ENCODE data around the gene COL10A1.

COL10A1 gene

DNA sequence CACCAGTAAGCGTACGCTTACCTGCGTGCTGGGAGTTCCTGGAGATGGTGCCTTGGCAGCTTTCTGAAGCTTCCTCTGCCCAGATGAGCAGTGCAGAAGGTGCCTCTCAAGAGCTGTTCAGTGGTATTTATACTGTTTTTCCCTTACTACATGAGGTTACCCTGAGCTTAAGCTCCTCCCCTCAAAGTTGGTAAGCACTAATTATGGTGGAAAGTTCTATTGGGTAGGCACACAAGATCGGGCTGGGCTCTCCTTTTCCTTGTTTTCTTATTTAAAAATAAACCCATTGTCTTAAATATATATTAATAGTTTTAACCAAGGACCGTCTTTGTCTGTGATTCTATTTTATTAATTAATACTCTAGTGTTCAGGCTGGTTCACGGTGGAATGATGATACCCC lies at the start of gene COL10A1:
TSS of gene COL10A1 (minus strand) at position 101 of the 400 bp plus-strand sequence. CDS start 640 bp downstream, outside the sequence.
- no peak for TF ChIP-seq CTCF (IDR thresholded peaks at IDR 0.05; ENCODE audit: insufficient read depth, low read depth, low read length, missing control alignments)
- no peak within 1 kb of the TSS for H3K4me3 ChIP-seq (ENCODE audit: low read depth, low read length)
- no peak for DNase-seq (ENCODE audit: low read depth)

GRCh38 chr6:116175344-116175743 lies 49.4 kb upstream of the COL10A1 start:
- no peak for DNase-seq (ENCODE audit: low read depth)
- no peak for TF ChIP-seq CTCF (IDR thresholded peaks at IDR 0.05; ENCODE audit: insufficient read depth, low read depth, low read length, missing control alignments)
- no peak overlapping the region for H3K4me3 ChIP-seq (ENCODE audit: low read depth, low read length)

- no peak for DNase-seq (ENCODE audit: low read depth)
- H3K4me3 ChIP-seq (ENCODE audit: low read depth, low read length), result no peak overlapping the region
- no peak for TF ChIP-seq CTCF (IDR thresholded peaks at IDR 0.05; ENCODE audit: insufficient read depth, low read depth, low read length, missing control alignments)
Observed at GRCh38 chr6:116173928-116174327, 48.0 kb upstream of the COL10A1 start.

DNA sequence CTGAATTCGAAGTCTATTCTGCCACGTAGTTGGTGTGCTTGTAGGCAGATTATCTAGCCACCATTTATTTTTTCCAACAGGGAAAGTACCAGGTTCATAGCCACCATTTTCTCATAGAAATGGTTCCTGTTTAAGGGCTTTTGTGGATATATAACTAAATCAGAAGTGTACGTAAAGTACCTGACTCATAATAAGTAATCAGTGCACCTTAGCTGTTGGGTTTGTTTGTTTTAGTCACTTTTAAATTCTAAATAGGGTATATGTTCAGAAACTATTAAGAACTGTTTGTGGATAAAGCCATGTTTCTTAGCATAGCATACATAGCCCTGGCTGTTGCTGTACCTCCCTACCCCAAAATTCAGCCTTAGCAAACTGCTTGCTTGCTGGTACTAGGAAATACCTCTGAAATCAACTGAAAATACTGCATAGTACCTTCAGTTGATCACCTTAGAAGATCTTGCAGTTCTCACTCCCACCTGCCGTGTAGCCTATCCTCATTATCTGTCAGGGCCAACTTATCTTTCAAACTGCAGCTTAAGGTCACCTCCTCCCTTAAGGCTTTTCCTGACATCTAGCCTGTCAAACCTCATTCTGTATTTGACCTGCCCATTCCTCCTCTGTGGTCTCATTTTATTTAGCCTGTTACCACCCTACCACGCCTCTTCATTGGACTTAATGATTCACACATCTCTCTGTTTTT lies 44.6 kb upstream of the COL10A1 start:
- H3K4me3 ChIP-seq (ENCODE audit: low read depth, low read length), result no peak overlapping the region
- no peak for DNase-seq (ENCODE audit: low read depth)
- no peak for TF ChIP-seq CTCF (IDR thresholded peaks at IDR 0.05; ENCODE audit: insufficient read depth, low read depth, low read length, missing control alignments)

DNA sequence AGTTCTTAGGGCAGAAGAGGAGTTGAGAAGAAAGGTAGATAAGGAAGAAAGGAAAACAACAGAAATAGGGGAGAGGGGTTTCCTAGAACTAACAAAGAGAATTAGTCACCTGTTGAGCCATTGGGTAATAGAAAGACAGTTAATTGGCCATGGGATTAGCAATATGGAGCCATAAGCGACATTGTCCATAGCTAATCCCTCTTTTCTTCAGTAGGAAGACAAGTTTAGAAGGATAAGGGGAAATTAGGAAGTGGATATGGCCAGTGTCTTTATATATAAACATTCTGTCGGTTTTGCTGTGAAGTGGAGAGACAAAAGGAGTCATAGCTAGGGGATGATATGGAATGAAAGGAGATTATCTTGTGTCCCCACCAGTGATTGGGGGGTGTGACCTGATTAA lies 43.9 kb upstream of the COL10A1 start:
- no peak overlapping the region for H3K4me3 ChIP-seq (ENCODE audit: low read depth, low read length)
- no peak for DNase-seq (ENCODE audit: low read depth)
- no peak for TF ChIP-seq CTCF (IDR thresholded peaks at IDR 0.05; ENCODE audit: insufficient read depth, low read depth, low read length, missing control alignments)

DNA sequence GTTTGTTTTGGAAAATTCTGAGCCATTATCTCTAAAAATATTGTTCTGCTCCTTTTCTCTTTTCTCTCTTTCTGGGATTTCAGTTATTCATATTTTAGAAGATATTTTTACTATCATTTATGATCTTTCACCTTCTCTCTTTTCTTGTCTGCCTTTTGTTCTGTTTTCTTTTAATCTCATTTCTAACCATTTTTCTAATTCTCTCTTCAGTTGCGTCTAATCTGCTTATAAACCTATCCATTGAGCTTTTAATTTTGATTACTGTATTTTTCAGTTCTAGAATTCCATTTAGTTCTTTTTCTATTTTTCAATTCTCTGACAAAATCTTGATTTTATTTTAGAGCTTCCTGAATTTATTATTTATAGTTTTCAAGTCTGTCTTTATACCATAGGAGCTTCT lies 42.2 kb upstream of the COL10A1 start:
- DNase-seq (ENCODE audit: low read depth), result no peak
- TF ChIP-seq CTCF (IDR thresholded peaks at IDR 0.05; ENCODE audit: insufficient read depth, low read depth, low read length, missing control alignments), result no peak
- H3K4me3 ChIP-seq (ENCODE audit: low read depth, low read length), result no peak overlapping the region

DNA sequence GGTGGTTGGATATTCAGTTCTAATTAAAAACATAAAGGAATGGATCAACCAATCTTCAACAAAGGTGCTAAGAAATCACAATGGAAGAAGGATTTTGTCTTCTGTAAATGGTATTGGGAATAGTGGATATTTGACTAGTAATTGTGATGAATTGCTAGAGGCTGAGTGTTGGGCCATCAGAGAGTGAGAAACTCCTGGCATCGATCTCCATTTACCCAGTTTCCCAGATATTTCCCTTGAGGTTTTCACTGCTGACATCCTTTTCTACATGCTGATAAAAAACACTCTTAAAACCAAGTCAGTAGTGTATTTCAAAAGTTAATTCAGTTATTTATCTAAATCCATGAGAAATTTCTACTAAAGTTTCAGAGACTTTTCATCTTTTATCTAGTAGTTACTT lies 40.4 kb upstream of the COL10A1 start:
- H3K4me3 ChIP-seq (ENCODE audit: low read depth, low read length), result no peak overlapping the region
- no peak for DNase-seq (ENCODE audit: low read depth)
- no peak for TF ChIP-seq CTCF (IDR thresholded peaks at IDR 0.05; ENCODE audit: insufficient read depth, low read depth, low read length, missing control alignments)

Measured in GM12865 (cell line).